HL-60 (cell line): Measurements from ENCODE around the gene SUPT3H.

Source experiments
- CTCF ChIP-seq: IDR thresholded peaks from one replicate; pipeline ENCODE4 v1.5.1; 2011; ENCODE audit warnings: low read length, control low read depth, inconsistent platforms; ENCODE audit not compliant: insufficient read depth
- GABPA ChIP-seq: IDR thresholded peaks from 2 replicates; pipeline ENCODE4 v1.6.1; 2012; ENCODE audit warnings: low read depth
- POLR2AphosphoS5 ChIP-seq: IDR thresholded peaks from 2 replicates; pipeline ENCODE4 v1.6.1; 2012; ENCODE audit warnings: low read depth
- REST ChIP-seq: IDR thresholded peaks from 2 replicates; pipeline ENCODE4 v1.6.1; 2012; ENCODE audit warnings: low read depth; ENCODE audit not compliant: insufficient replicate concordance

- no peak for TF ChIP-seq POLR2AphosphoS5
- TF ChIP-seq CTCF: no peak
- no peak for TF ChIP-seq REST
- no peak for TF ChIP-seq GABPA
Measured at GRCh38 chr6:45031601-45032000, 346.1 kb downstream of the SUPT3H start.
